NCI-H2029 treated with DMSO at 0.1 percent for 48 hours (cell line): Measurements from ENCODE around the gene WFDC11.

Source experiments
- DNase-seq: peaks from one replicate; lab custom pipeline; 2025; lab: John Stamatoyannopoulos, UW

Gene WFDC11

DNA sequence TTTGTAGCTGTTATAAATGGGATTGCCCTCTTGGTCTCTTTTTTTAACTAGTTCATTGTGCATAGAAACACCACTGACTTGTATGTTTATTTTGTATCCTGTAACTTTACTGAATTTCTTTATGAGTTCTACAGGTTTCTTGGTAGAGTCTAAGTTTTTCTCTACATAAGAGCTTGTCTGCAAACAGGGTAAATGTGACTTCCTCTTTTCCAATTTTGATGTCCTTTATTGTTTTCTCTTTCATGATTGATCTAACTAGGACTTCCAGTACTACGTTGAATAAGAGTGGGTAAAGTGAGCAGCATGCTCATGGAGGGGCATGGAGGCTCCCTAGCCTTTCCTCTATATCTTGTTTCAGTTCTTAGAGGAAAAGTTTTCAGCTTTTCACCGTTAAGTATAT is 43.5 kb downstream of the WFDC11 start:
- DNase-seq = no peak

DNA sequence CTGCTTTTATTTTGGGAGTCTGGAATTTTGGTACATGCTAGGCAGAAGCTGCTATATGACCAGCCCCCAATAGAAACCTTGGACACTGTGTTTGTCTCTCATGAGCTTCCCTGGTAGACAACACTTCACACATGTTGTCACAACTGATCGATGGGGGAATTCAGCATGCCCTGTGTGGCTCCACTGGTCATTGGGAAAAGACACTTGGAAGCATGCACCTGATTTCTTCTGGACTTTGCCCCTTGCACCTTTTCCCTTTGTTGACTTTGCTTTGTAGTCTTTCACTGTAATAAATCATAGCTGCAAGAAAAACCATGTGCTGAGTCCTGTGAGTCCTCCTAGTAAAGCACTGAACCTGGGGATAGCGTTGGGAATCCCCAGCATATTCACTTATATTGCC is 48.4 kb downstream of the WFDC11 start:
- DNase-seq = no peak

- DNase-seq = no peak
Measured at GRCh38 chr20:45617591-45617990, 52.4 kb downstream of the WFDC11 start.

DNA sequence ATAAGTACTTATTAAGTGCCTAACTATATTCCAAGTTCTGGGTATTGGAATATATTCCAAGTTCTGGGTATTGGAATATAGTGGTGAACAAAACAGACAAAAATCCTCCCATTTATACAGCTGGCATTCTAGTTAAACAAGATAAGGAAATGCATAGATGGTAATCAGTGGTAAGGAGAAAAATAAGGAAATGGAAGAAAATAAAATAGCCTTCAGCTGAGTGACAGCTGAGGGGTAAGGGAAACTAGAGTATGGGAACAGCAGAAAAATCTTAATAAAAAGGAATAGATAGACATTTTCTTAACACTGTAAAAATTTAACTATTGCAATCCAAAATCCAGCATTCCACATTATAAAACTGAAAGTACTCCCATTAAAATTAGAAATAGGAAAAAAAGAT is 57.7 kb downstream of the WFDC11 start:
- no peak for DNase-seq

GRCh38 chr20:45611054-45611453 is 59.0 kb downstream of the WFDC11 start:
- no peak for DNase-seq

DNA sequence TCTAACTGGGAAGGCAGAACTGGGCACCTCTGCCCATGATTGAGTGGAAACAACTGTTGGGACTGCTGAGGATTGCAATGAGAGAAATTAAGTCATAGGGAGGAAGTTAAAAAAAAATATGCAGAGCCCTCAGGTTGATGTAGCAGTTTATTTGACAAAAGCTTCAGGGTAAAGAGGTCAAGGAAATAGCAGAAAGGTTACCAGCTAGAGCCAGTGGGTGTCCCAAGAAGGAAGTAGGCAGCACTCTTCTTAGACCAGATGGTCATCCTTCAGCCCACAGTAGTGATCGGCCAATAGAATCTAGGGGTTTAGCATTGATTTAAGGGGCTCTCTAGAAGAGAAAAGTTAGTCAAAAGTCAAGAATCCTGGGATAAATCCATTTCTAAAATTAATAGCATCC is 62.2 kb downstream of the WFDC11 start:
- DNase-seq = no peak
